SW 1271 (cell line): ENCODE data around the gene SCMH1.
"Not testable (repeated sequence)": the region's sequence is repeated elsewhere in the genome, so short reads cannot be mapped to it uniquely, and the experiment has no call there.

ENCODE experiments used
- DNase-seq, 2 experiments: peaks; one replicate each; lab custom pipeline; 2025; lab: John Stamatoyannopoulos, UW

Gene SCMH1

GRCh38 chr1:41152622-41153044 lies 89.5 kb downstream of the SCMH1 start:
- no peak for DNase-seq

GRCh38 chr1:41151846-41152245 lies 90.3 kb downstream of the SCMH1 start:
- no peak for DNase-seq

- DNase-seq: no peak
Observed at GRCh38 chr1:41149570-41149969, 92.5 kb downstream of the SCMH1 start.

GRCh38 chr1:41144285-41144684 lies 97.8 kb downstream of the SCMH1 start:
- no peak for DNase-seq

- DNase-seq: no peak
Observed at GRCh38 chr1:41138549-41138948, 103.6 kb downstream of the SCMH1 start.

GRCh38 chr1:41135196-41135947 lies 106.7 kb downstream of the SCMH1 start:
- DNase-seq: no peak

GRCh38 chr1:41134325-41134724 lies 107.8 kb downstream of the SCMH1 start:
- DNase-seq: not testable (repeated sequence)

GRCh38 chr1:41122851-41123518 lies 119.1 kb downstream of the SCMH1 start:
- peak; percentile 51 to 53 for DNase-seq

- no peak for DNase-seq
Observed at GRCh38 chr1:41122148-41122547, 120.0 kb downstream of the SCMH1 start.

GRCh38 chr1:41118645-41119044 lies 123.5 kb downstream of the SCMH1 start:
- DNase-seq: no peak

- DNase-seq: not testable (repeated sequence)
Observed at GRCh38 chr1:41117241-41117640, 124.9 kb downstream of the SCMH1 start.

- DNase-seq: no peak
Observed at GRCh38 chr1:41110736-41111135, 131.4 kb downstream of the SCMH1 start.

GRCh38 chr1:41110286-41110685 lies 131.8 kb downstream of the SCMH1 start:
- DNase-seq: no peak

- peak; percentile 60 to 93 for DNase-seq
Observed at GRCh38 chr1:41109310-41110197, 132.6 kb downstream of the SCMH1 start.

- peak in 1 of 2 experiments; percentile 41 for DNase-seq
Observed at GRCh38 chr1:41108696-41109275, 133.3 kb downstream of the SCMH1 start.

GRCh38 chr1:41103766-41104165 lies 138.3 kb downstream of the SCMH1 start:
- DNase-seq: no peak

GRCh38 chr1:41102653-41103052 lies 139.5 kb downstream of the SCMH1 start:
- DNase-seq: no peak

- no peak for DNase-seq
Observed at GRCh38 chr1:41101950-41102607, 140.0 kb downstream of the SCMH1 start.

- no peak for DNase-seq
Observed at GRCh38 chr1:41101076-41101475, 141.0 kb downstream of the SCMH1 start.

GRCh38 chr1:41100170-41100569 lies 141.9 kb downstream of the SCMH1 start:
- DNase-seq: no peak

- DNase-seq: no peak
Observed at GRCh38 chr1:41098730-41099460, 143.2 kb downstream of the SCMH1 start.
